ENCODE measurements around the gene DHX29.

DHX29 gene

DNA sequence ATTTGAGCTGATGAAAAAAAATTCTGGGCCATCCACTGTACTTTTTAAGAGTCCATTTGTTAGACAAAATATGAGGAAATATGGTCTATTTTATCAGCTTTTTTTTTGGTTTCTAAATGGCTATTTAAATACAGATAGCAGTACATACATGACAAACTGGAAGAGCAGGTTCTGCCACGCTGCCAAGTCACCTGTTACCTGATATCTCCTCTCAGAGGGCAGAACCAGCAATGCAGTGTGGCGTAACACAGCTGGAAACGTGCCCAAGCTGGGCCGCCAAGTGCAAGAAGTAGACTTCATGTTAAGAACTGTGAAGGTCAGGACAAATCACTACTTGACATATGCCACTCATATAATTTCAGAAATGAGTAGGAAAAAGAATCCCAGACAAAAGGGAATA, 88.5 kb downstream of the DHX29 start:
- peaks cover 73% of the 10 kb centered on the region for H3K27me3 Mint-ChIP-seq (ENCODE audit: low read depth)
- no peaks in the 10 kb centered on the region for H3K36me3 Mint-ChIP-seq (ENCODE audit: low read depth)
- no peak overlapping the region for H3K4me3 Mint-ChIP-seq
- peaks cover 15% of the 10 kb centered on the region for H3K4me1 Mint-ChIP-seq (ENCODE audit: low read depth)
- no peaks in the 10 kb centered on the region for H3K9me3 Mint-ChIP-seq
- H3K27ac Mint-ChIP-seq = no peak overlapping the region

DNA sequence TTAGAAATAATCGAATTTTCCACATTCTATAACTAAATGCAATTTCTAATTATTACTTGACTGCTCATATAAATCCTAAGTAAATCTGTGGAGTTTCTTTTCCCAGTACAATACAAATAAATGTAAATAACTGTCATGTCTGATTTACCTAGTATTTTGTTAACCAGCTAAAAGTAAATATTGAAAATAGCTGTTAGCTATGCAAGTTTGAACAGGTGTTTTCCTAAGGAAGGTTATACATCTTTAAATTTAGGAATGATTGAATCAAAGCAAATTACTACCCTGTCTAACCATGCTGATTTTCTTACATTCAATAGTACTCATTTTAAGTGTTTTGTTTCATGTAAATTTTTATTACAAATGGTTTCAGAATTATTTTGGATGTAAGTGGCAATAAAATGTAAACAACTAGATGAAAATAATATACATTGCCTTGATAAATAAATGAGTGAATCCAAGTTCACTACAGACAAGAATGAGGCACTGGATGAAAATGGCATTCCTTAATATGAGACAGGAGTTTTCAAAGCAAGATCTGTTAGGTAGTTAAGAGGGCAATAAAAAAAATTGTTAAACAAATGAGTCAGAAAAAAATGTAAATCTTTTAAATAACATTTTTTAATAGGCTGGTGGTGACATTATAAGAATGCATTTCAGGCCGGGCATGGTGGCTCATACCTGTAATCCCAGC, 96.2 kb downstream of the DHX29 start:
- H3K4me3 Mint-ChIP-seq = no peak overlapping the region
- no peaks in the 10 kb centered on the region for H3K9me3 Mint-ChIP-seq
- H3K4me1 Mint-ChIP-seq (ENCODE audit: low read depth) = peaks cover 4% of the 10 kb centered on the region
- H3K27me3 Mint-ChIP-seq (ENCODE audit: low read depth) = peaks cover 50% of the 10 kb centered on the region
- H3K27ac Mint-ChIP-seq = no peak overlapping the region
- no peaks in the 10 kb centered on the region for H3K36me3 Mint-ChIP-seq (ENCODE audit: low read depth)
